HG03378 (cell line): Measurements from ENCODE around the gene RNF112.
"Not testable (repeated sequence)": the region's sequence is repeated elsewhere in the genome, so short reads cannot be mapped to it uniquely, and the experiment has no call there.

Experiments
- ATAC-seq: cut with Tn5 transposase; IDR thresholded peaks from one replicate; pipeline ENCODE4 v1.9.1; 2021; ENCODE audit warnings: mild to moderate bottlenecking, moderate library complexity; ENCODE audit not compliant: unreplicated experiment

RNF112 gene

GRCh38 chr17:19446577-19446976 is 35.5 kb downstream of the RNF112 start:
- ATAC-seq = not testable (repeated sequence)

DNA sequence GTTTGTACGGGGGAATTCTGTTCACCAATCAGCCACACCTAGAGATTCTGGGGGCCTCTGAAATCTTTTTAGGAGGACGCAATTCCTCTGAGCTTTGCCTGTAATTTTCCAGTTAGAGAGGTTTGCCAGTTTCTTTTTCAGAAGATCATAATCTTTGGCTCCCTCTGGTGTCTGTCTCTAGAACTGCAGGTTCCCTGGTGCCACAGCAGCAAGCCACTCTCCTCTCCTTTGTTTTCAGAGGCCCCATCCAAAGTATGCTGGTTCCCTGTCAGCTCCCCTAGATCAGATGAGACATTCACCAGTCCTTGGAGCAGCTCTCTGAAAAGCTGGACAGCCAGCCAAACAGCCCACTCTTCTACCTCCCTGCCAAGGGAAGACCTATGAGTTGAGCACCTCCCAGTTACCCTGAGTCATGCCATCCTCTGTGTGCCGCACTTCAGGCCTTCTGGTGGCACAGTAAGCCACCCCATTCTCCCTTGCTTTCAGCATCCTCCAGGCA is 36.1 kb downstream of the RNF112 start:
- ATAC-seq = no peak

DNA sequence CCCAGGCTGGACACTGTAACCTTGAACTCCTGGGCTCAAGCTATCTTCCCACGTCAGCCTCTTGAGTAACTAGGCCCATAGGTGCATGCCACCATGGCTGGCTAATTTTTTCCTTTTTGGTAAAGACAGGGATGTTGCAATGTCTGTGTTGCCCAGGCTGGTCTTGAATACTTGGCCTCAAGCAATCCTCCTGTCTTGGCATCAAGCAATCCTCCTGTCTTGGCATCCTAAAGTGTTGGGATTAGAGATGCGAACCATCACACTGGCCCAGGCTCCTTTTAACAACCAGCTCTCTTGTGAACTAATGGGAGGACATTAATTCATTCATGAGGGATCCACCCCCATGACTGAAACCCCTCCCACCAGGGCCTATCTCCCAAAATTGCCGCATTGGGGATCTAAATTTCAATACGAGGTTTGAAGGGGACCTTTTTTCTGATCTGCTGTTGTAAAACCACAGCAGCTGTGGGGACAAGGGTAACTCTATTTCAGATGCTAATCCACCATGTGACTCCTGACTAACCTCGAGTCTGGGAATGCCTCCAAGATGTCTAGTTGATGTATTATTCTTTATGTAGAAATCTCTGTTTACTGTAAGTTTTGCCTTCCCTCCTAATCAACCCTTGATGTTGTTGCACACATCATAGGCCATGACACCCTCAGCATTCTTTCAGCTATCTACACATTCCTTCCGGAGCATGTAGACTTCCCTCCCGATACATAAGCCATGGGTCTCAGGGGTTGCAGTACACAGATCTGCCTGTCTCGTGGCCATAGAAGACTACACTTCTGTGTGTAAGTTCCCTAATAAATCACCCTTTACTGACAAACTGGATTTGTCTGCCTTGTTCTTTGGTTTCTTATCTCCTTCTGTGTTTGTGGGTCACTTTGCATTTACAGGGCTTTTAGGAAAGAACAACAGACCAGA is 37.6 kb downstream of the RNF112 start:
- no peak for ATAC-seq

- ATAC-seq = no peak
Measured at GRCh38 chr17:19449656-19450055, 38.6 kb downstream of the RNF112 start.

GRCh38 chr17:19453296-19453695 is 42.3 kb downstream of the RNF112 start:
- ATAC-seq = no peak

- ATAC-seq = no peak
Measured at GRCh38 chr17:19454074-19454473, 43.0 kb downstream of the RNF112 start.

DNA sequence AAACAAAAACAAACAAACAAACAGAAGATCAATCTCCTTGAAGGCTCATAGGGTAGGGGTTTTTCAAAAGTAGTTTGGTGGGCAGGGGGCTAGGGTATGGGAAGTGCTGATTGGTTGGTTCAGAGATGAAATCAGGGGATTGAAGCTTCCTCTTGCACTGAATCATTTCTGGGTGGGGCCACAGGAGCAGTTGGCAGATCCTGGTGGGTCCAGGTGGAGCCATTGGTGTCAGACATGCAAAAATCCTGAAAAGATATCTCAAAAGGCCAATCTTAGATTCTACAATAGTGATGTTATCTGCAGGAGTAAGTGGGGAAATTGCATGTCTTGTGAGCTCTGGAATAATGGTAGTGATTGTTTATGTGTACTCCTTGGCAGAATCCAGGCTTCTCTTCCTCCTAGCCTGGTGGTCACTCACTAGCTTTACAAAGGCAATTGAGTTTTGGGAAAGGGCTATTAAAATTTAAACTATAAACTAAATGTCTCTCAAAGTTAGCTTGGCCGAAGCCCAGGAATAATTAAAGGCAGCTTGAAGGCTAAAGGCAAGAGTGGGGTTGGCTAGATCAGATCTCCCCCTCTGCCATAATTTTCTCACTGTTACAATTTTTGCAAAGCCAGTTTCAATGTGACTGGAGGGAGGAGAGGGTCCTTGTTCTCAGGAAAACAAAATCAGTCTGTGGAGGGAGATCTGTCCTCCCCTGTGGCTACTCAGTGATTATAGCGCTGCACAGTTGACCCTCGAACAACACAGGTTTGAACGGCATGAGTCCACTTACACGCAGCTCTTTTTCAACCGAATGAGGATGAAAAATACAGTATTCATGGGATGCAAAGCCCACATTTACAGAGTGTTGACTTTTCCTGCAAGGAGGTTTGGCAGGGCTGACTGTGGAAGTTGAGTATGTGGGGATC is 45.2 kb downstream of the RNF112 start:
- no peak for ATAC-seq

DNA sequence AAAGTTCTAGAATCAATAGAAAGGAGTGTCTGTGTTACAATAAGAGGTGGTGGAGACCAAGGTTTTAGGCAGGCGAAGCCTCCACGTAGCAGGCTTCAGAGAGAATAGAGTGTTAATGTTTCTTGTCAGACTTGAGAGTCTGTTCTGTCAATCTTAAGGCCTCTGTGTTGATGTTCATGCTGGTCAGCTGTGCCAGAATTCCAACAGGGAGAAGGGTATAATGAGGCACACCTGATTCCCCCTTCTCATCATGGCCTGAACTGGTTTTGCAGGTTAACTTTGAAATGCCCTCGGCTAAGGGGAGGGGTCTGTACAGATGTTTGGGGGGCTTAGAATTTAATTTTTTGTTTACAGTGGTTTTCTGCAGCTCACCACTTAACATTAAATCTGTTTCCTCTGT is 46.0 kb downstream of the RNF112 start:
- no peak for ATAC-seq

- ATAC-seq = no peak
Measured at GRCh38 chr17:19457830-19458271, 46.8 kb downstream of the RNF112 start.

DNA sequence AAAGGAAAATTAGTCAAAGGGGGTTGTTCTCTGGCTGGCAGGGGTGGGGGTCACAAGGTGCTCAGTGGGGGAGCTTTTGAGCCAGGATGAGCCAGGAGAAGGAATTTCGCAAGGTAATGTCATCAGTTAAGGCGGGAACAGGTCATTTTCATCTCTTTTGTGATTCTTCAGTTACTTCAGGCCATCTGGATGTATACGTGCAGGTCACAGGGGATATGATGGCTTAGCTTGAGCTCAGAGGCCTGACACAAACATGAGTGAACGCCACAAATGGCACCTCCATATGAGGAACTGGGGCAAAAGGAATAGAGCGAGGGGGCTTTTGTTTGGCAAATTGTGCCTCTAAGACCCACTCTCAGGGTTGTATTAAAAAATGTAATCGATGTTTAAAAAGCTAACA is 47.4 kb downstream of the RNF112 start:
- ATAC-seq = not testable (repeated sequence)

GRCh38 chr17:19459018-19459655 is 48.1 kb downstream of the RNF112 start:
- not testable (repeated sequence) for ATAC-seq

GRCh38 chr17:19460700-19461099 is 49.7 kb downstream of the RNF112 start:
- ATAC-seq = no peak

GRCh38 chr17:19461116-19461515 is 50.1 kb downstream of the RNF112 start:
- ATAC-seq = no peak

- ATAC-seq = no peak
Measured at GRCh38 chr17:19461681-19462080, 50.6 kb downstream of the RNF112 start.

GRCh38 chr17:19462456-19463035 is 51.5 kb downstream of the RNF112 start:
- ATAC-seq = not testable (repeated sequence)

DNA sequence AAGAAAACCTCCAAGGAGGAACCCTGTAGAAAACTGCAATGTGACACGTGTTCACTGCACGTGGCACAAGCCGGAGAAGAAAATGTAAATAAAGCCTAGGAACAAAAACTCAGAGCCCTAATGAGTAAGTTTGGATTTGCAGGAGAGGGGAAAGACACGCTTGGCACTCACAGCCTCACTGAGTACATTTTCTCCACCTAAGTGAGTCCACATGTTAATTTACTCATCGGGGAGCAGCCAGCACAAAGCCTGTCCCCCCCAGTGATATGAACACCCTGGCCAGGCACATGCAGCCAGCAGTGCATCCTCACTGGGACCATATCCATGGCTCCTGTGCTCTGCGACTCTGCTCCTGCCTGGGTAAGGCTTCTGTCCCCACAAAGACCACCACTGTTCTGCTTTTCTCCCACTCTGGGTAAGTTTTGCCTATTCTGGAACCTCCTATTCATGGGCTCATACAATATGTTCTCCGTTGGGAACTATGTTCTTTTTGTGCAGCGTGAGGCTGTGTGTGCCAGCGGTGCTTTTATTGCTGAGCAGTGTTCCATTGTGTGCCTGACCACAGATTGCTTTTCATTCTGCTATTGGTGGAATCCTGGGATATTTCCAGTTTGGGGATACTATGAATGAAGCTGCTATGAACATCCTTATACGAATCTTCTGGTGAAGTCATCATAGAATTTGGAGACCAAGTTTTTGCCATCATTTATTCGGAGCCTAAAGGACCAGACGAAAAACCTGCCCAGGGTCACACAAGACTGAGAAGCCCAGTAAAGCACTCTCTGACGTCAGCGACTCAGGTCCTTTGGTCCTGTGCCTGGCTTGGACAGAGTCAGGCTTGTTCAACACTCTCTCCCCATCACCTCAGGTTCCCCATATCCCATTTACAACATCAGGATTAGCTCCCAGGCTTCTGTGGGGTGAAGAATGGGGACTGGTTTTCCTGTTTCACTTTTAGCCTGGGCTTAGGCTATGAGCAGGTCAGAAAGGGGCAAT is 53.3 kb downstream of the RNF112 start:
- no peak for ATAC-seq
